ENCODE measurements around the gene TBP.
"Not testable (repeated sequence)": the region's sequence is repeated elsewhere in the genome, so short reads cannot be mapped to it uniquely, and the experiment has no call there.

Gene TBP

DNA sequence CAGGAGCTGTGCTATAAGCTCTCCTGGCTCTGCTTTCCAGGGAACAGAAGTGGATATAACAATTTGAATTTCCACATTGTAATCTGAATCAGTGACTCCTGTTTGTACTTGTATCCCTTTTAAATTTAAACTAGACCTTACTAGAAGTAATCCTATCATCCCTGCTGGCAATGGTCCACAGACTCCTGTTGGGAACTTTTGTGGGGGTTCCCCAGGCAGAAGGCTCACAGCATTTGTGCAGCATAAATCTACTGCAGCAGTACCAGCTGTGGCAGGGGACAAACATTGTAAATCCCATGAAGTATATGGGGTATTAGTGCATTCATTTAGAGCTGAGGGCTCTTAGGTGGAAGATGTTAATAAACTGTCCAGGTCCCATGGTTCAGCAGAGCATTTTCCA, 42.3 kb downstream of the TBP start:
- no peaks in the 10 kb centered on the region for H3K4me1 ChIP-seq
- TF ChIP-seq Cebpa-rat (IDR thresholded peaks at IDR 0.05) = no peak
- H4K20me1 ChIP-seq = no peaks in the 10 kb centered on the region
- H3K27ac ChIP-seq = no peak overlapping the region
- H3K9me3 ChIP-seq = peaks cover 27% of the 10 kb centered on the region
- no peaks in the 10 kb centered on the region for H3K27me3 ChIP-seq
- no peak overlapping the region for H3K9ac ChIP-seq
- no peak overlapping the region for H3K4me2 ChIP-seq
- no peaks in the 10 kb centered on the region for H3K36me3 ChIP-seq
- no peak overlapping the region for H3K4me3 ChIP-seq

GRCh38 chr6:170597278-170597677, 43.1 kb downstream of the TBP start:
- H3K4me2 ChIP-seq = no peak overlapping the region
- H3K27ac ChIP-seq = no peak overlapping the region
- no peak overlapping the region for H3K9ac ChIP-seq
- H3K36me3 ChIP-seq = no peaks in the 10 kb centered on the region
- H3K27me3 ChIP-seq = no peaks in the 10 kb centered on the region
- no peaks in the 10 kb centered on the region for H4K20me1 ChIP-seq
- TF ChIP-seq Cebpa-rat (IDR thresholded peaks at IDR 0.05) = no peak
- H3K4me1 ChIP-seq = no peaks in the 10 kb centered on the region
- H3K9me3 ChIP-seq = peaks cover 20% of the 10 kb centered on the region
- H3K4me3 ChIP-seq = no peak overlapping the region

GRCh38 chr6:170605574-170606259, 51.5 kb downstream of the TBP start:
- Histone ChIP-seq H3K9me3 (no peaks in the 10 kb centered on the region), H4K20me1 (no peaks in the 10 kb centered on the region), H3K9ac (no peak overlapping the region), H3K4me3 (no peak overlapping the region), H3K27ac (no peak overlapping the region), H3K4me1 (no peaks in the 10 kb centered on the region), H3K27me3 (no peaks in the 10 kb centered on the region), H3K36me3 (no peaks in the 10 kb centered on the region), H3K4me2 (no peak overlapping the region)
- TF ChIP-seq Cebpa-rat (IDR thresholded peaks at IDR 0.05) = no peak

DNA sequence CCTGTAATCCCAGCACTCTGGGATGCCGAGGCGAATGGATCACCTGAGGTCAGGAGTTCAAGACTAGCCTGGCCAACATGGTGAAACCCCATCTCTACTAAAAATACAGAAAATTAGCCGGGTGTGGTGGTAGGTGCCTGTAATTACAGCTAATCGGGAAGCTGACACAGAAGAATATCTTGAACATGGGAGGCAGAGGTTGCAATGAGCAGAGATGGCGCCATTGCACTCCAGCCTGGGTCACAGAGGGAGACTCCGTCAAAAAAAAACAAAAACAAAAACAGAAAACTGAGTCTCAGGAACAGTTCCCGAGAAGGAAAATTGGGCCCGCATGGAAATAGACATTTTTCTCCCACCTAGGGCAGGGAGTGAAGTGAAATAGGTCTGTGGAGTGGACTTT, 55.1 kb downstream of the TBP start:
- H3K4me3 ChIP-seq, H3K9me3 ChIP-seq, H3K4me1 ChIP-seq, H3K4me2 ChIP-seq, H3K36me3 ChIP-seq, H3K27ac ChIP-seq, H3K9ac ChIP-seq, H3K27me3 ChIP-seq, H4K20me1 ChIP-seq: not testable (repeated sequence)

GRCh38 chr6:170612256-170612804, 58.2 kb downstream of the TBP start:
- H3K27me3 ChIP-seq, H3K36me3 ChIP-seq, H3K4me3 ChIP-seq, H3K27ac ChIP-seq, H4K20me1 ChIP-seq, H3K9me3 ChIP-seq, H3K4me2 ChIP-seq, H3K4me1 ChIP-seq, H3K9ac ChIP-seq: not testable (repeated sequence)

DNA sequence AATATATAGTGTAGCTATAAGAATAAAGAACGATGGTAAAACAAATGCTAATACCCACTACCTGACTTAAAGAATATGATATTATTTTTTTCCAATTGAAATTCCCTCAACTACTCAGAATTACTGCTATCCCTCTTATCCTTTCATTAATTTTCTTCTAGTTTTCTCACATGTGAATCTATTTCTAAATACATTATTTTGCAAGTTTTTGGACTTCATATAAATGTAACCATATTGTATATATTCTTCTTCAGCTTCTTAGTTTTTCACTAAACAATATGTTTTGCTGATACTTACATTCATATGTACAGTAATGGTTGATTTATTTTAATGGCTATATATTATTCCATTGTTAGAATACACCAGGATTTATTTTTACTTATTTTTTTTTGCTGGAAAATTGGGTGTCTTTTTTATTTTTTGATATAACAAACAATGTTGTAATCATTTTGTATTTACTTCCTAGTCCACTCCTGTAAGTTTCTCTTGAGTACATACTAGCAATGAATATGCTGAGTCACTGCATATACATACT, 61.9 kb downstream of the TBP start:
- not testable (repeated sequence) for H4K20me1 ChIP-seq, H3K27ac ChIP-seq, H3K4me2 ChIP-seq, H3K4me1 ChIP-seq, H3K4me3 ChIP-seq, H3K9me3 ChIP-seq, H3K36me3 ChIP-seq, H3K27me3 ChIP-seq, H3K9ac ChIP-seq

Data from BLaER1 (cell line).